ENCODE results near the gene CSRP3.

Gene CSRP3

DNA sequence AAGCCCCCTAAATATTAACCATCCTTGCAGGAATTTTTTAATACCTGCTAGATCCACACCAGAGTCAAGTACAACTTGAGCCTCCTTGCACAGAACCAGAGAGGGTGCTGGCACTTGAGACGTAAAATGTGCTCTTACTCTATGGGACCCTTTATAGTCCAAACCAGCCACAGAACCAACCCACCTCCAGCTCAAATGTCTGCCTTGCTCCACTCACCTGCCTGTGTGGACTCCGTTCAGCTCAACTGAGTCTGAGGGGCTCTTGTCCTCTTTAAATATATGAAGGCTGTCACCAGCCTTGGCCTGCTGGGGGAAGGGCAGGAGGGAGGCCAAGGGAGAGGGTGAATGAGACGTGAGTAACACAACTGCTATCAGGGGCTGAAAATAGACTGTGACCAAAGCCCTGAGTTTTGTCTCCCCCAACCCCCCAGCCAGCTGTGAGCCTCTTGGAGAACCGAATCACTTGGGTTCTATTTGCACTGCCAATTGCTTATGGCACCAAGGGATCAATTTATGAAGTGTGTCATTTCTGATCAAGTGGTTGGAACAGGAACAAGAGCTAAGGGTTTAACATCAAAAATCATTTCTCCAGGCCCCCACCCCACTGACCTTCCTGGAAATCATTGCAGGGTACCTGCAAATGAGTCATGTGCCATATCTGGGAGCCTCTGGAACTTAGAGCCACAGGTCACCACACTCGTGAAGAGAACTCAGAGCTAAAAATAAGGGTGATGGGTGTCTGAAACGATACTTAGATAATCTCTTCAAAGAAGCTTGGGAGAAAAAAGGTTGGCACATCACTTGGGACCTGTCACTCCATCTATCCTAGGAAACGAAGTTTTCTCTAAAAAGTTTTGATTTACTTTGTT, at the start of gene CSRP3:
TSS of gene CSRP3 (minus strand) at position 247 of the 869 bp plus-strand sequence. CDS start 9,535 bp downstream, outside the sequence.
- DNase-seq (ENCODE audit: low spot score): no peak

DNA sequence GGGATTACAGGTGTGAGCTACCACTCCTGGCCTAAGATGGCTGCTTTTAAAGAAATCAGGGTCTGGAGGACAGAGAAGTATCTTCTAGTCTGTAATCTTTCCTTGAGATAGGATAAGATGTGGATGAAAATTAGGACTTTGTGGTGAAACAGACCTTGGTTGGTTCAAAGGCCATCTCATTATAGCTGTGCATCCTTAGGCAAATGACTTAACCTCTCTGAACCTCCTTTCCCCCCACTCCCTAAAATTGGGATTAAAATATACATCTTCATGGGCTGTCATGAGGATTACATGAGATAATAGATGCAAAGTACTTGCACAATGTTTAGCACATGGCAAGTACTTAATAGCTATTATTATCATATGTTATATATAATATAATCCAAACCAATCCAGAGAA, 49.8 kb upstream of the CSRP3 start:
- DNase-seq (ENCODE audit: low spot score): no peak

DNA sequence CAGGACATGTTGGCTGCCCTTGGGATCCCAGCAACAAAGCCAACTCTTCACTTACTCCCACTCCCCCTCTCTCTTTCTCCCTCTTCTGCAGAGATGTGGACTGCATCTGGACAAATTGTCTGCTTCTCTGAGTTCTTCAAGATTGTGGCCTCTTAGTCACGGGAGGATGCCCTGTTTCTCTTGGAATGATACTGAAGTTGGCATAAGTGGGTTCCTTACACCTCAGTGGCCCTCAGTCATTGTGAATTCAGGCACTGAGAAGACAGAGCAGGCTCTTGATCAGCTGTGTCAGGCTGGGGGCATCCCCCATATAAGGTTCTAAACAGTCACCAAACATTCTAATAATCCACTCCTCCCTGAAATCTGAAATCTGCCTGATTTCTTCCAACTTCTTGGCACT, 45.0 kb upstream of the CSRP3 start:
- no peak for DNase-seq (ENCODE audit: low spot score)

DNA sequence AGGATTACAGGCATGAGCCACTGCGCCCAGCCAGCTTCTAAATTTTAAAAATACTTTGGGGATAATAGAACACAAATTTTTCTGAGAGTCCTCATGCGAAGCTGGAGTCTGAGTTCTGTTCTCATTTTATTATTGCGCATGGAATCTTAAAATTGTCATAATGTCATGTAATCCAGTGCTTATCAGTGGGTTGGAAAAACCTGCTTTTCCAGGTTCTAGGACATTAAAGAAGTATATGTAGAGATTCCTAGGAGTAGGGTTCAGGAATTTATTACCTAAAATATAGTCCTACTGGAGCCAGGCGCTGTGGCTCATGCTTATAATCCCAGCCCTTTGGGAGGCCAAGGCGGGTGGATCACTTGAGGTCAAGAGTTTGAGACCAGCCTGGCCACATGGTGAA, 43.6 kb upstream of the CSRP3 start:
- DNase-seq (ENCODE audit: low spot score): no peak

DNA sequence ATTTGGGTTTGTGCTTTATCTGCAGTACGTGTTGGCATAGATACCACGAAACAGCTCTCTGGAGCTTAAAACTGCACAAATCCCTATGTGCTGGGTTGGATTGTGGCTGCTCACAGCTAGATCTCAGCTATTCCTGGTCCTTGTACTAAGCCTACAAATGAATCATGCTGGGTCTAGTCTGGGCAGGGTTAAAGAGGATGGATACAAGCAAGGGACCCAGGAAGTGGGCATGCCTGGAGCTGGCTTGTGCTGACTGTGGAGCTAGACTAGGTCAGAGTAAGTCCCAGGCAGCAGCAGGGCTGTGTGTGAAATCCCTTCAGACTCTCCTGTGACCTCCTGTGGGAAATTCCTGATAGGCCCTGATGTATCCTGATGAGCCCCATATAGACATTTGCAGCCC, 42.8 kb upstream of the CSRP3 start:
- DNase-seq (ENCODE audit: low spot score): no peak

DNA sequence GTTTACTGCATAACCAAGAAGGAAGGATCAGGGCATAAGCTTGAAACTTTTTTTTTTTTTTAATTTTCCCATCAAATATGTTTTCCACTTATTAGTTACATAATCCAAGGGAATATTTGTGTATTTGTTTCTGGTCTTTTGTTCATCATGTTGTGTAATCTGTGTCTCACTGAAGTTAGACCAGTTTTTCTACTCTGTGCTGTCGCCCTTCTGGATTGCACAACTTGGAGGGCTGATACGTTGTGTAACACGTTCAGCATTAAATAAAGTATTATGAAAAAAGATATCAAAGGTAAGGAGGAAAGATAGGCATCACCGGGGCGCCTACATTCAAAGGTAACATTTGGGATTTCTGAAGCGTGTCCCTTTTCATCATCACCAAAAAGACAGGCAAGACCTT, 42.3 kb upstream of the CSRP3 start:
- DNase-seq (ENCODE audit: low spot score): no peak

DNA sequence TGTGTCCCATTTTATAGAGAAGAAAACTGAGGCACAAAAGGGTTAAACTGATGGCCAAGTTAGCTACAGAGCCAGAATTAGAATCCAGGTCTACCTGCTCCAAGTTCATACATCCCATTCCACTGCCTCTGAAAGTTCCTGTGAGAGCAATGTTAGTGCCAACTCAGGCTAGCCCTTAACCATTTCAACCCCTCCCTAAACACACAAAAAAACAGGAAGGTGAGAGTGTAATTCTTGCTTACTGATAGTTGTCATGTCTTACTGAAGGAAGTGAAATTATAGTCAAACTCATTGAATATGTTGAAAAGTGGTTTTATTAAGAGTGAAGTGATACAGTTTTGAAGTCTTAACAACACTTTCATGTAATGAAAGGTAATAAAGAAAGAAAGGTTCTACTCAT, 41.8 kb upstream of the CSRP3 start:
- DNase-seq (ENCODE audit: low spot score): no peak

DNA sequence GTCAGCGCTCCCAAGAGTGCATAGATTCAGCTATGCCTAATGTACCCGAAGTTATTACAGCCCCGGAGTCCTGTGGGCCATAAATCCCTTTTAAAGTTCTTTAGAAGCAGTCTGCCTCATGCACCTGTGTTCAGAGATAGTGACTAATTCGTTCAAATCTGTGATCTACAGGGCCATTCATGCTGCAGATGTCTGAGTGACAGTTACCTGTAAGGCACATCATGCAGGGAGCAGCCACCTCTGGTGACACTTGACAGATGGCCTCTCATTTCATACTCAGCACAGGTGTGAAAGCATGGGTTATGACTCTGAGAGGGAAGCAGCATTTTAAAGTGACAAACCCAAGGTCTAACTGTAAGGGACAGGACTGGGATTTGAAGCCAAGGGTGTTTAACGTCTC, 41.4 kb upstream of the CSRP3 start:
- DNase-seq (ENCODE audit: low spot score): no peak

DNA sequence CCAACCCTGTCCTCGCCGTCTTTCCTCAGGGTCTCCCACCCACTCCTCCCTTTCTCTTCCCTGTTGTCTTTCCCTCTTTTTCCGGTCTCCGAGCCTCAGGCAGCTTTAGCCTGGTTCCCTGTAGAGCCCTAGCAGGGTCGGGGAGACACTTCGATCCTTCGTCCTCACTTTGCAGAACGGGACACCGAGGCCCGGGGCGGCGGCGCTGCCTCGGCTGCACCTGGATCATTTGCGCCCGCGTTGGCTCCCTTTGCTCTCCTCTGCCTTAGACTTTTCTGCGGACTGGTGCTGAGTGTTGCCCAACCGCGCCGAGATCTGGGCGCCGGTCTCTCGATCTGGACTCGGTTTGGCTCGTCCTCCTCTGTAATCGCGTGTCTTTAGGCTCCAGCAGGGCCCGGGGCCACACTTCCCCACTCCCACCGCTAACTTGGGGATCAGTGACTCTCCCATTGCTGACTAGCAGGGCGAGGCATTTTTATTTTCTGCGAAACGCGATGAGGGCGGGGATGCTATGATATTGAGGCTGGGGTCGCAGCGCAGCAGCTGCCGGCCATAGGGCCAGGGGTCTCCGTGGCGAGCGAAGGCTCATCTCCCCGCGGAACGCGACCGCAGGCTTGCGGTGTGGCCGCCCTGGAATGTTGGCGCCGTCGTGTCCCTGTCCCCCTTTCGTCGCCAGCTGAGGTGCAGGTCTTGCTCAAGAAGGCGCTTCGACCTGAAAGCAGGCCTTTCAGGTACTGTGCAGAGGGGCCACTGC, 40.6 kb upstream of the CSRP3 start:
- DNase-seq (ENCODE audit: low spot score): no peak

DNA sequence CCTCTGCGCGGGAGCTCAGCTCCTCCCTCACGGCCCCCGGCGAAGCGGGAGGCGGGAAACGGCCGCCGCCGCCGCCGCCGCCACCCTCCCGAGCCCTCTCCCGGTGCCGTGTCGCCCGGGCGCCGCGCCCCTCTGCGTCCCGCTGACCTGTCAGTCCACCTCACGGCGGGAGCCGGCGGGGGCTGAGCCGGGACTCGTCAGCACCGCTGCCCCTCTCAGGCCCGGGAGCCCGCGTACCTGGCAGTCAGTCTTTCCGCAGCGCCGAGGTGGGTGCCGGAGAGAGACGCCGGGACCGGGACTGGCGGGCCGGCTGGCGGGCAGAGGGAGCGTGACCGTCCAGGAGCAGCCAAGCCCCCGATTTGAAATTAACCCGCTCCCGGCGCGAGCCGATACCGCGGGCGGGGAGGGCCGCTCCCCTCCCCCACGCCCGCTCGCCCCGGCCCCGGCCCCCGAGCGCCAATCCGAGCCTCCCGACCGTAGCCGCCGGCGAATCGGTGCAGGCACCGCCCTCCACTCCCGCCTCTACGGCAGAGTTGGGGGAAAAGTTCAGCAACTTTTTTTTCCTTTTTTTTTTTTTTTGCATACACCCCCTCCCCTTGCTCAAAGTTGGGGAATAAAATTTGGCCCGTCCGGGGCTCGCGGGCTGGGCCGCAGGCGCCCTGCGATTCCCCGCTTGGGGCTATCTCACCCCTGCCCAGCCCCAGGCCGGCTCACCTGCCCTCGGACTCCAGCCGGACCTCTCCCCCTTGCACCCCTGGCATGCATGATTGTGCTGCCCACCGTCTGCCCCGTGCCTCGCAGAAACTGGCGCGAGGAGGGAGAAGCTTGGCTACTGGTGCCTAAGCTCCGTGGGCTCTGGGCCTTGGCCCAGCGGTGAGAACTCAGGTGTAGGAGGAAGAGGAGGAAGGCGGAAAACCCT, 39.7 kb upstream of the CSRP3 start:
- DNase-seq (ENCODE audit: low spot score): peak; percentile 65

DNA sequence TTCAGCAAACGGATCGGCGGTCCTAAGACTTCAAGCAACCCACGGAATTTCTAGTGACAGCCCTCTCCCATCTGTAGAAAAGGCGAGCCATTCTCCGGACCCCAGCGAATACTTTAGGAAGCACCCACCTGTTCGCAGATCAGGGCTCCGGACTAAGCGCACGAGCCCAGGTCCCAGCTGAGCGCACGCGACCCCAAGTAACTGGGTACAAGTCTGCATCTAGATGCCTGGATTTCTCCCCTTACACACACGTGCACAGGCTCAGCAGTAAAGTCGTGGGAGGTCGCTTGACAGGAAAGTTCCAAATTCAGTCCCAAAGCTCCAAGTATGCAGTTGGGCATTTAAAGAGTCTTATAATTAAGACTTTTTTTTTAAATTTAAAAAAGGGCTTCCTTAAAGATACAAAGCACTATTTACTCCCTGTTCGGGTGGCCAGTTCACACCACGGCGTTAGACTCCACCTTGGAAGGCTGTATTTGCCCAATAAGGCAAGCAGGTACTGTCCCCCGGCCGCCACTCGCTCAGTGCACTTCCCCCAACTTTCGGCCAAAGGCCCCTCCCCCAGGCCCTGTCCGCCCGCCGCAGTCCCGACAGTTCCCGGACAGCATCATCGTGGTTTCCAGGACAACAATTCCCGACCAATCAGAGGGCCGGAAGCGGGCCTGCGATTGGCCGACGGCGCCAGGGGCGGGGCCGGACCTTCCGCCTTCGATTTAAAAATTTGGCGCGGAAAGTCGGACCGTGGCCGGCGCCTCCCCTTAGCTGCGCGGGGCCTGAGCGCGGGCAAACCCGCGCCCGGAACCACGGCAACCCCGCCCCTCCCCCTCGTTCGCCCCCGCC, 38.9 kb upstream of the CSRP3 start, which contains the start of gene E2F8:
TSS of gene E2F8 (minus strand) at position 526 of the 840 bp plus-strand sequence. CDS start 824 bp downstream, outside the sequence.
- peak; percentile 88 for DNase-seq (ENCODE audit: low spot score)

DNA sequence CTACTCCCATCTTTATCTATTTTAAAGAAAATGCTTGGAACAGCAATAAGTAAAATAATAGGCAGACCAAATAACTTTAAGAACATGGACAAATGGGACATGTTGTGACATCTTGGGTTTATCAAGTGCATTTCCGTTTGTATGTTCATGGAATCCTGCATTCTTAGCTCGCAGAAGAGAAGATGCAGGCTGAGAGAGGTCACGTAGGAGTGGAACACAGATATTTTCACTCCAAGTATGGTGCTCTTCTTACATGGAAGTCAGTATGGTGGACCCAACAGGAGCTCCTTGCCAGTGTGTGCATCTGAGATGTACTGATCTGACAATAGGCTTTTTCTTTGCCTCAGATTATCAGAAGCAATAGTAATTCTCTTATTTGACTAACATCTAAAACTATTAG, 37.3 kb upstream of the CSRP3 start:
- no peak for DNase-seq (ENCODE audit: low spot score)

DNA sequence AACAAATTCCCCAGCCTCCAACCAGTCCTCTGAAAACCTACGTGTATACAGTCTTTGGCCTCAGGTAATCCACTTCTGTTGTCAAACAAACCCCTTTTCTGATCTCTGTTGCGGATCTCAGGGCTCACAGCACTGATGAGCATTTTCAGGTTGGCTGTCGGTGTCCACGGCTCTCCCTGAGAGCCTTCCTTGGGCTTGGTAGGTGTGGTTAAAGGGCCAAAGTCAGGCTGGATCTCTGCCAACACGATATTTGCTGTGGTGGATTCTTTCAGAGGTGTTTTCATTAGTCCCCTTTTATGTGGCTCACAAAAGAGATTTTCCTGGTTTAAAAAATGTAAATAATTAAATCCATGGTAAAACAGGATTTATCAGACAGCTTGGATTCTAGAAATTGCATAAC, 36.0 kb upstream of the CSRP3 start:
- DNase-seq (ENCODE audit: low spot score): no peak

DNA sequence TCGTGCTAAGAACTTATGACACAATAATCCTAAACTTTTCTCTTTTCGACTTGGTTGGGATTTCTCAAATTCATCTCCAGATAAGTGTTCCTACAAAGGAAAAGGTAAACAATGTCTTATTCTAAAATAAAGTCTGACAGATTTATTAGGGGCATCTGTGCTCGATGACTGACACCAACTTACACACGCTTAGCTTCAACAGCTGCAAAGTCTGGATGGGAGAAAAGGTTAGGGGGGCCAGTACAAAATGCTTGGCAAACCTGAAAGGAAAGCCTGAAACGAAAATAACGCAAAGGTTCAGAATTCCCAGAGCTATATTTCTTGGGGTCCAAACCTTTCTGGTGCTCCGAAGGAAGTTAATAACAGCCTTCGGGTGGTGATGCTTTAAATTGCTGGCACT, 35.6 kb upstream of the CSRP3 start:
- DNase-seq (ENCODE audit: low spot score): no peak

DNA sequence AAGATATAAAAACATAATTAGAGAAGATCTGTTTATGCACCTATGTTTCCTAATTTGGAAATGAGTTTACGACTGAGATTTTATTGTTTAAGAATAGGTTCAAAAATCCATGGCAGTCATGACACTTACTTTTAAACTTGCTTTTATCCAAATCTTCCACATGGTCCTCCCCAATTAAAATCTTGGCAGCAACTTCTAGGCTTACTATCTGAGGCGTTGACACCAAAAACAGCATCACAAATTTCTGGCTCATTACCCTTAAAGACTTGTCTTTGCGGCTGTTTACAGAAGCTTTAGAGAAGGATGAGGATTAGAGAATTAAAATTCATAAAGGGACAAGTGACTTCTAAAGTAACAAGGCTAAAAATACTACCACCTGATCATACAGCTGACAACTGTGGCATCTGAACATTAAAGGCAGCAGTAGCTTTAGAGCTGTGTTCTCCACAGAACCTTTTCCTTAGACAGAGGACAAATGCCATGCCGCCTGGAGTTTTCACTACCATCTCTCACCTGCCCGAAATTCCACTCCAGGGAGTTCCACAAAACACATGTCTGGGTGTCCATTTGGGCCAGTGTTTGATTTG, 32.5 kb upstream of the CSRP3 start:
- DNase-seq (ENCODE audit: low spot score): no peak

DNA sequence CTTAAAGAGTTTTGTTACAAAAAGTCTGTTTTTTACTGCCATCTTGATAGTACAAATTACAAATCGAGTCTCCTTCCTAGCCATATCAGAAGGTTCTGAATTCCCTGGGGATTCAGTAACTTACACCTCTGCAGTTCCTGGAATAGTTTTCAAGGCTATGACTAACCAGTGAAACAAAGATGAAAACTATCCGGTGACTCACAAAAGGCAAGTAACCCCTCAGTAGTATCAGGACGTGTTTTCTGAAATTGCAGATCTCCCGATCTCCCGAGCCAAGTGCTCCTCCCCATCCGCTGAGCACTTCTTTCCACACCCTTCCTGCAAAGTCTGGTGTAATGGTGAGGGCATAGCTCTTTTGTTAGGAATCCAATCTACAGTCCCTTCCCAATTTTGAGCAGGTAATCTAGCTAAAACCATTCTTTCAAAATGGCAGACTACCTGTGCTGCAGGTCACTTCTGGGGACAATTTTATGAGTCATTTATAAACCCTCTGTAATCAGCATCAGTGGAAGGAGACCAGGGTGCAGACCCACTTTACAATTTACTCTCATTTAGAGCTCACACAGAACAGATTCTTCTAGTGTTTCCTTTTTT, 31.2 kb upstream of the CSRP3 start:
- no peak for DNase-seq (ENCODE audit: low spot score)

DNA sequence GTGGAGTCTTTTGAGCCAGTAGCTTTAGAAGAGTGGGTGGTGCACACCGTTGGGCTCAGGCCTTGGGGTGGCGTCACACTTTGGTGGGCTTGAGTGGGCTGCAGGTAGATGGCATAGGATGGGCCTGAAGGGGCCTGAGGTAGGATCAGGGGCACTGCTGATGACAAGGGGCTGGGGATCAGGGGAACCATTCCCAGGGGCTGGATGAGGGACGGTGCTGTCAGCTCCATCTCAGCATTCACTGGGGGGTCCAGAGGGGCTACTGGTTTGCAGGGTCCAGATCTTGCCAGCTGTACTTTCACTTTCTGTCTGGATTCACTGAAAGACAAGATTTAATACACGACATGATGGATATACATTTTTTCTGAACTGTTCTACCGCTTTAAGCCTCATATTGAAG, 27.9 kb upstream of the CSRP3 start:
- no peak for DNase-seq (ENCODE audit: low spot score)

DNA sequence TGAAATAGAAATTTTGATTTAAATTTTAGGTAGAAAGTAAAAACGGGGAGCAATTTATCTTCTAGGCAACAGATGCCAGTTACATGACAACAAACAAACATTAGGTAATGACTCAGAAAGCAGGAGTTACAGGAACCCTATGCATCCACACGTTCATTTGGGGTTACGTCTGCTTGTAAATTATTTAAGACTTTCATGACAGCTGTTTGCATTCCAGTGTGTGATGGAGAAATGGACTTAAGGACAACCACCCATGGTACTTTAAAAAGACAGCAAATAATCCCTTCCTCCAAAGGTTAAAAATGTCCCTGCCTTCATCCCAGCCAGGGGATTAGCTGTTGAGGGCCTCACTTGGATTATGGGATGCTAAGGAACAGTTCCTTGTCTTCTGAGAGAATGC, 27.2 kb upstream of the CSRP3 start:
- DNase-seq (ENCODE audit: low spot score): no peak

DNA sequence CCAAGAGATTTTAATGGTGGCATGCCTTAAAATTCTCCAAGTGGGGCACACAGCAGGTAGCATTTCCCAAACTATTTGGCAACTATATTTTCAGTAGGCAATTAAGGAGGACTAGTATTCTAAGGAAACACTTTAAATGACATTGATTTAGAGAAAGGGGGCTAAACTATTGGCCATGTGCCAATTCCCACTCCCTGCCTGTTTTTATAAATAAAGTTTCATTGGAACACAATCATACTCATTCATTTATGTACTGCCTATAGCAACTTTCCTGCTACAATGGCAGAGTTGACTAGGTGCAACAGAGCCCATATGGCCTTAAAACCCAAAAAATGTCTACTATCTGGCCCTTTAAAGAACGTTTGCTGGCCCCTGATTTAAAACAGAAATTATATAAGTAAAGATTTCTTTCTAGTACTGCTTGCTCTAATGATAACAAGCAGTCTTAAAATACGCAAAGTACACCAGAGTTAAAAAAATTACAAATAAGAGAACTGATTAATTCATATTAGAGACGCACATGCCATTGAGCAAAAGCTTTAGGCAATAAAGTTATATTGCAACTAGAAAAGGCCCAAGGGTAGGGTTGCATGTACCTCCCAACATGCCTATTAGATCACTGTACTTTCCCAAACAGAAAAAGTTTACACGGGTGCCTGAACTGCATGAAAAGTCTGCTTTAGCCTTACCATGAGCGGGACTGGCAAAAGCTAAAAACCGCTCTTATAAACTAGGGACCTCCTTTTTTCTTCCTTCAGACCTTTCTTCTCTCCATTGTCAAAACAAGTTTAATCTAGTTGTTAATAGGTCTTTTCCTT, 24.8 kb upstream of the CSRP3 start:
- DNase-seq (ENCODE audit: low spot score): no peak

DNA sequence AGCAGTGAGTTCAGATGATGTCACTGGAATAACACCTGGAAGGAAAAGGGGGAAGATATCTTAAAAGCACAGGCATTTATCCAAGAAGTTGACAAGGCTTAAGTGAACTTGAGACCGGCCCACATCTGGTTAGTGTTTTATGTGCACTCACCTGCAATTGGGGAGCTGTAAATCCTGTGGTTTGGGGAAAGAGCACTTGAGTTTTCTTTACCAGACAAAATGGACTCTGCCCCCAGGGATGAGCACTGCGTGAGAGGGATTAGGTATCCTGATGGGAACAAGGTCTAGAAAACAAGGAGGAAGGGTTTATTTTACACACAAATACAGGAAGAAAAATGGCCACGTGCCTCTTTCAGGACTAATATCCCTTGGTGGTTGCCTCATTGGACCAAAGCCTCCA, 23.8 kb upstream of the CSRP3 start:
- DNase-seq (ENCODE audit: low spot score): no peak

All from HuH-7 (cell line).